Measurements from ENCODE around the gene FRMD1. TPM values are rescaled to one million over a fixed set of nuclear protein-coding genes. Genes with fewer than 3 reads are reported as not detected.

The FRMD1 gene
- polyA plus RNA-seq, 3 donors: not detected

- Histone ChIP-seq H3K4me1 (ENCODE audit: control insufficient read depth in 1 of 2, insufficient read depth in 2 of 2, low read length in 2 of 2) (no peaks in the 10 kb centered on the region), H3K4me2 (replicated peaks; ENCODE audit: extremely low read depth, low read length, poor library complexity, severe bottlenecking) (no peak overlapping the region), H3K36me3 (replicated peaks in 1 of 2; ENCODE audit: control insufficient read depth in 1 of 2, insufficient read depth in 2 of 2, low read length in 2 of 2) (no peaks in the 10 kb centered on the region), H3K27me3 (ENCODE audit: control insufficient read depth in 2 of 2, insufficient read depth in 2 of 2, low read length in 2 of 2) (no peaks in the 10 kb centered on the region), H3K9me3 (replicated peaks in 1 of 2; ENCODE audit: control insufficient read depth in 1 of 2, insufficient read depth in 1 of 2, low read length in 2 of 2) (no peaks in the 10 kb centered on the region), H2AFZ (ENCODE audit: insufficient read depth, low read depth, low read length, poor library complexity, severe bottlenecking) (no peak overlapping the region), H3K9ac (ENCODE audit: insufficient read depth, low read length, poor library complexity, severe bottlenecking) (no peak overlapping the region), H4K20me1 (ENCODE audit: insufficient read depth, low read length) (no peaks in the 10 kb centered on the region), H3K27ac (ENCODE audit: low read depth in 1 of 2, low read length in 2 of 2) (no peak overlapping the region), H3K4me3 (replicated peaks in 1 of 3; ENCODE audit: low read depth in 2 of 3, low read length in 3 of 3) (no peak overlapping the region), H3K79me2 (ENCODE audit: insufficient read depth, low read length) (no peaks in the 10 kb centered on the region)
- intact Hi-C loops (cut with micrococcal nuclease): no loop called here
- Mint-ChIP-seq H3K27ac (peak overlapping the region in 1 of 7 donors; percentile 36), H3K4me3 (no peak overlapping the region), H3K9me3 (peaks cover 0 to 13% (median under 1%) of the 10 kb centered on the region in 7 donors), H3K4me1 (no peaks in the 10 kb centered on the region), H3K27me3 (ENCODE audit: low read depth in 3 of 3) (peaks cover 0 to 3% (median 1%) of the 10 kb centered on the region in 3 donors), H3K36me3 (no peaks in the 10 kb centered on the region)
- no peak for TF ChIP-seq CTCF (IDR thresholded peaks at IDR 0.05)
- DNase-seq: no peak
- 92% methylated on average over 11 of the region's 12 CpGs for WGBS (ENCODE audit: insufficient coverage)
These were observed 18.5 kb downstream of the FRMD1 start for GRCh38 chr6:168060521-168060931.

GRCh38 chr6:168058691-168059551 lies 20.1 kb downstream of the FRMD1 start:
- Histone ChIP-seq H2AFZ (ENCODE audit: insufficient read depth, low read depth, low read length, poor library complexity, severe bottlenecking) (no peak overlapping the region), H3K9me3 (replicated peaks in 1 of 2; ENCODE audit: control insufficient read depth in 1 of 2, insufficient read depth in 1 of 2, low read length in 2 of 2) (no peaks in the 10 kb centered on the region), H3K27ac (ENCODE audit: low read depth in 1 of 2, low read length in 2 of 2) (no peak overlapping the region), H3K27me3 (ENCODE audit: control insufficient read depth in 2 of 2, insufficient read depth in 2 of 2, low read length in 2 of 2) (no peaks in the 10 kb centered on the region), H3K4me2 (replicated peaks; ENCODE audit: extremely low read depth, low read length, poor library complexity, severe bottlenecking) (no peak overlapping the region), H3K79me2 (ENCODE audit: insufficient read depth, low read length) (no peaks in the 10 kb centered on the region), H3K4me3 (replicated peaks in 1 of 3; ENCODE audit: low read depth in 2 of 3, low read length in 3 of 3) (no peak overlapping the region), H3K9ac (ENCODE audit: insufficient read depth, low read length, poor library complexity, severe bottlenecking) (no peak overlapping the region), H4K20me1 (ENCODE audit: insufficient read depth, low read length) (no peaks in the 10 kb centered on the region), H3K36me3 (replicated peaks in 1 of 2; ENCODE audit: control insufficient read depth in 1 of 2, insufficient read depth in 2 of 2, low read length in 2 of 2) (no peaks in the 10 kb centered on the region), H3K4me1 (ENCODE audit: control insufficient read depth in 1 of 2, insufficient read depth in 2 of 2, low read length in 2 of 2) (no peaks in the 10 kb centered on the region)
- Mint-ChIP-seq H3K4me1 (no peaks in the 10 kb centered on the region), H3K36me3 (no peaks in the 10 kb centered on the region), H3K27me3 (ENCODE audit: low read depth in 3 of 3) (peaks cover 0 to 2% (median 1%) of the 10 kb centered on the region in 3 donors), H3K27ac (no peak overlapping the region), H3K9me3 (peaks cover 0 to 10% (median 0%) of the 10 kb centered on the region in 7 donors), H3K4me3 (no peak overlapping the region)
- no peak for DNase-seq
- intact Hi-C loops (cut with micrococcal nuclease): no loop called here
- WGBS (ENCODE audit: insufficient coverage): 93% methylated on average over 27 of the region's 30 CpGs
- TF ChIP-seq CTCF (IDR thresholded peaks at IDR 0.05): no peak

Measured in CD14-positive monocyte (primary cell).